Aortic smooth muscle cell (primary cell): ENCODE measurements around the gene CATSPER3. TPM values are rescaled to one million over a fixed set of nuclear protein-coding genes. Genes with fewer than 3 reads are reported as not detected.

ENCODE experiments used
- total RNA-seq: library from RNA; depleted of rRNA; stranded (reverse); fragments of >200 nt; gene quantifications from 2 replicates; pipeline ENCODE4 v1.2.3, GENCODE V29; 2014

Gene CATSPER3
- 0.13 and 0.25 TPM in 2 replicates for total RNA-seq

GRCh38 chr5:134967607-134968006, at the start of gene CATSPER3:
CATSPER3 (plus strand) TSS chr5:134967907; CDS start chr5:134967992, 85 bp downstream.

GRCh38 chr5:135033901-135034235, 66.2 kb downstream of the CATSPER3 start, which contains the start of gene PITX1:
PITX1 (minus strand) TSS chr5:135034228; CDS start chr5:135033881, 347 bp downstream.

Other genes with a start within 250 kb of the CATSPER3 start
- 31.2 and 35.9 TPM in 2 replicates for gene CAMLG, start 229.4 kb upstream of the CATSPER3 start, total RNA-seq
- 20.1 and 21.3 TPM in 2 replicates for gene DDX46, start 209.1 kb upstream of the CATSPER3 start, total RNA-seq
- gene C5orf24, start 121.9 kb upstream of the CATSPER3 start, total RNA-seq = 40.8 and 47.3 TPM in 2 replicates
- gene TXNDC15, start 93.5 kb upstream of the CATSPER3 start, total RNA-seq = 136 and 163 TPM in 2 replicates
- gene PCBD2, start 62.8 kb upstream of the CATSPER3 start, total RNA-seq = 5.9 and 6.1 TPM in 2 replicates
- 0.13 and 0.44 TPM in 2 replicates for gene PITX1, start 66.3 kb downstream of the CATSPER3 start, total RNA-seq